Stimulated activated CD4-positive, alpha-beta T cell treated with anti-CD3 and anti-CD28 coated beads, Interleukin-12 subunit alpha, Interleukin-12 subunit beta, amount 100 ng/mL, for 48 hours (primary cell): ENCODE results near the gene LRRC43.

Experiments
- DNase-seq, 3 donors: peaks; one replicate each; pipeline ENCODE4 v3.0.0-alpha.2; 2020; ENCODE audit warnings: low read depth in 2 of 3, low spot score in 1 of 3

Gene LRRC43

GRCh38 chr12:122215771-122216170 lies 32.8 kb downstream of the LRRC43 start:
- DNase-seq = no peak

GRCh38 chr12:122216445-122216844 lies 33.5 kb downstream of the LRRC43 start:
- DNase-seq = no peak

GRCh38 chr12:122225683-122226365 lies 42.9 kb downstream of the LRRC43 start, which contains the start of gene DIABLO:
DIABLO (minus strand) TSS chr12:122226052; CDS start chr12:122226014, 38 bp downstream.
- DNase-seq = peak; percentile 99 to 100 (median 100)

- no peak for DNase-seq
Observed at GRCh38 chr12:122226366-122227125, 43.6 kb downstream of the LRRC43 start.

GRCh38 chr12:122227341-122227740 lies 44.4 kb downstream of the LRRC43 start:
- DNase-seq = no peak

- no peak for DNase-seq
Observed at GRCh38 chr12:122228092-122228491, 45.2 kb downstream of the LRRC43 start.

- DNase-seq = no peak
Observed at GRCh38 chr12:122230798-122231197, 47.9 kb downstream of the LRRC43 start.

- DNase-seq = no peak
Observed at GRCh38 chr12:122232691-122233090, 49.8 kb downstream of the LRRC43 start.

- DNase-seq = no peak
Observed at GRCh38 chr12:122235741-122236140, 52.8 kb downstream of the LRRC43 start.

GRCh38 chr12:122238861-122239260 lies 55.9 kb downstream of the LRRC43 start:
- DNase-seq = no peak

- no peak for DNase-seq
Observed at GRCh38 chr12:122243965-122244364, 61.0 kb downstream of the LRRC43 start.

GRCh38 chr12:122244565-122245371 lies 61.8 kb downstream of the LRRC43 start:
- no peak for DNase-seq

GRCh38 chr12:122245553-122245952 lies 62.6 kb downstream of the LRRC43 start:
- no peak for DNase-seq

- no peak for DNase-seq
Observed at GRCh38 chr12:122250047-122250446, 67.1 kb downstream of the LRRC43 start.

GRCh38 chr12:122250536-122250935 lies 67.6 kb downstream of the LRRC43 start:
- no peak for DNase-seq
